Coronary artery (tissue), 2 donors: ENCODE measurements around the gene GNLY.

Experiments
- DNase-seq: peaks from one replicate; pipeline ENCODE4 v3.0.0-alpha.2; 2017; ENCODE audit warnings: low spot score
- H3K27ac ChIP-seq, 2 donors: fragments of 200-600 bp; sonication (generic); one replicate each; pipeline ENCODE4 v1.5.1; 2016 to 2019
- H3K4me3 ChIP-seq: fragments of 200-600 bp; sonication (generic); 2 replicates; pipeline ENCODE4 v1.5.1; 2016; ENCODE audit warnings: mild to moderate bottlenecking, moderate library complexity
- CTCF ChIP-seq: fragments of 200-600 bp; sonication (generic); IDR thresholded peaks from one replicate; pipeline ENCODE4 v1.5.1; 2019; ENCODE audit warnings: antibody characterized with exemption

GNLY gene

GRCh38 chr2:85665264-85665937 lies 28.8 kb upstream of the GNLY start:
- Histone ChIP-seq H3K4me3 (no peak overlapping the region), H3K27ac (no peak overlapping the region)
- DNase-seq: no peak
- TF ChIP-seq CTCF: no peak

- H3K27ac ChIP-seq: no peak overlapping the region
These were observed 28.1 kb upstream of the GNLY start for GRCh38 chr2:85666016-85666415.

GRCh38 chr2:85666435-85667316 lies 27.5 kb upstream of the GNLY start:
- TF ChIP-seq CTCF: no peak
- no peak for DNase-seq
- no peak overlapping the region for H3K4me3 ChIP-seq
- no peak overlapping the region for H3K27ac ChIP-seq

More at GRCh38 chr2:85666016-85666415, 28.1 kb upstream of the GNLY start:
- no peak overlapping the region for H3K4me3 ChIP-seq
- no peak for TF ChIP-seq CTCF
- no peak for DNase-seq

- TF ChIP-seq CTCF: no peak
- no peak overlapping the region for H3K4me3 ChIP-seq
- no peak overlapping the region for H3K27ac ChIP-seq
- DNase-seq: no peak
These were observed 26.6 kb upstream of the GNLY start for GRCh38 chr2:85667561-85668008.

- no peak for DNase-seq
- H3K27ac ChIP-seq: no peak within 1 kb of the TSS
- TF ChIP-seq CTCF: no peak
- no peak within 1 kb of the TSS for H3K4me3 ChIP-seq
These were observed 25.9 kb upstream of the GNLY start, which contains the start of gene SFTPB for GRCh38 chr2:85668009-85668856. TSS of gene SFTPB (minus strand) at chr2:85668199. CDS start at chr2:85668183, 16 bp downstream.

- no peak for TF ChIP-seq CTCF
- no peak overlapping the region for H3K27ac ChIP-seq
These were observed 25.4 kb upstream of the GNLY start for GRCh38 chr2:85668857-85669142.

More at GRCh38 chr2:85668857-85669142, 25.4 kb upstream of the GNLY start:
- DNase-seq: no peak
- no peak overlapping the region for H3K4me3 ChIP-seq
